ENCODE data around the gene C2CD4B. TPM values are rescaled to one million over a fixed set of nuclear protein-coding genes. Genes with fewer than 3 reads are reported as not detected.

The C2CD4B gene
- total RNA-seq, 1 experiment from 2014 or later = 0.13 TPM

DNA sequence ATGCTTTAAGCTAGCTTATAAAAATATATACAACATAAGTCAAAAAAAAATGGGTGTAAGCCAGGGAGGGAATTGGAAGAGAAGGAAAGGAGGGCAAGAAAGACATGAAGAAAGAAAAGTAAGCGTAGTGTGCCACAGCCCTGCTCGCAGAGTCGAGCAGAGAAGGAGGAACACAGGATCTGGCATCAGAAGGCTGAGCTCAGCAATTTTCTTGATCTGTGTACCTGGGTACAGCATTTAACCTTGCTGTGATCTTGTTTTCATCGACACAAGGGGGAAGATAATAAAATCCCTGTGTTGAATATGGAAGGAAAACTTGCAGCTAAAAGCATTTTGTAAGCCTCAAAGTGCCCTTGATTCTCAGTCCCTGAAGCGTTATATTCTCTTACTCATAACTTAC lies 23.7 kb upstream of the C2CD4B start:
- H3K79me1 ChIP-seq (ENCODE audit: insufficient read depth, low read depth, low read length, poor library complexity, severe bottlenecking) = no peaks in the 10 kb centered on the region
- no peak overlapping the region for H3K23ac ChIP-seq (ENCODE audit: insufficient read length, low read depth, low read length)
- no peak overlapping the region for H2BK15ac ChIP-seq (ENCODE audit: low read depth, low read length)
- no peaks in the 10 kb centered on the region for H4K20me1 ChIP-seq (ENCODE audit: control insufficient read depth, insufficient read depth, insufficient read length)
- no peak overlapping the region for H2BK5ac ChIP-seq (ENCODE audit: insufficient read length, low read length)
- WGBS (ENCODE audit: extremely low coverage, insufficient read length, low lambda C conversion rate) = no CpG with 5 or more reads among the region's 5 CpGs
- H2AK5ac ChIP-seq (ENCODE audit: insufficient read length, low read length) = no peak overlapping the region
- no peaks in the 10 kb centered on the region for H3K23me2 ChIP-seq (ENCODE audit: insufficient read length, low read depth, low read length, poor library complexity, severe bottlenecking)
- no peak overlapping the region for H3K4ac ChIP-seq (ENCODE audit: low read depth, low read length)
- no peak overlapping the region for H2BK12ac ChIP-seq (ENCODE audit: insufficient read length, low read depth, low read length)
- Mint-ChIP-seq H3K4me3 (no peak overlapping the region), H3K9me3 (peaks cover 0 to 5% of the 10 kb centered on the region in 2 experiments; a peak in 2 of 5 replicates), H3K4me1 (peaks cover 7 to 8% of the 10 kb centered on the region in 2 experiments), H3K36me3 (ENCODE audit: insufficient read depth in 1 of 3, low read depth in 3 of 3) (peaks cover 0 to 5% (median 2%) of the 10 kb centered on the region in 3 experiments; a peak in 2 of 7 replicates), H3K27me3 (ENCODE audit: low read depth) (peaks cover 9% of the 10 kb centered on the region), H3K27ac (no peak overlapping the region)
- no peak overlapping the region for H2BK120ac ChIP-seq (ENCODE audit: low read depth, low read length, poor library complexity, severe bottlenecking)
- DNase-seq = no peak
- H3K79me2 ChIP-seq (ENCODE audit: insufficient read depth, low read length) = no peaks in the 10 kb centered on the region
- H3K9me3 ChIP-seq (ENCODE audit: control insufficient read depth, low read depth, low read length) = no peaks in the 10 kb centered on the region
- no peak overlapping the region for H3K27ac ChIP-seq (ENCODE audit: insufficient read length, low read depth, low read length)
- H4K91ac ChIP-seq (ENCODE audit: insufficient read length, low read depth, low read length) = no peak overlapping the region
- no peak overlapping the region for H4K8ac ChIP-seq (replicated peaks; ENCODE audit: insufficient read length, low read depth, low read length)
- no peak overlapping the region for H4K5ac ChIP-seq (ENCODE audit: insufficient read length, low read depth, low read length)
- H3K9ac ChIP-seq (ENCODE audit: extremely low read depth, insufficient read length, low read length) = no peak overlapping the region
- no peaks in the 10 kb centered on the region for H3K4me1 ChIP-seq (ENCODE audit: insufficient read depth, low read length)
- H3K4me2 ChIP-seq (ENCODE audit: insufficient read depth, insufficient read length, low read length) = no peak overlapping the region
- H3K18ac ChIP-seq (ENCODE audit: insufficient read length, low read depth, low read length) = no peak overlapping the region
- no peak overlapping the region for H3T11ph ChIP-seq (ENCODE audit: low read length)
- TF ChIP-seq, protein P1, sequence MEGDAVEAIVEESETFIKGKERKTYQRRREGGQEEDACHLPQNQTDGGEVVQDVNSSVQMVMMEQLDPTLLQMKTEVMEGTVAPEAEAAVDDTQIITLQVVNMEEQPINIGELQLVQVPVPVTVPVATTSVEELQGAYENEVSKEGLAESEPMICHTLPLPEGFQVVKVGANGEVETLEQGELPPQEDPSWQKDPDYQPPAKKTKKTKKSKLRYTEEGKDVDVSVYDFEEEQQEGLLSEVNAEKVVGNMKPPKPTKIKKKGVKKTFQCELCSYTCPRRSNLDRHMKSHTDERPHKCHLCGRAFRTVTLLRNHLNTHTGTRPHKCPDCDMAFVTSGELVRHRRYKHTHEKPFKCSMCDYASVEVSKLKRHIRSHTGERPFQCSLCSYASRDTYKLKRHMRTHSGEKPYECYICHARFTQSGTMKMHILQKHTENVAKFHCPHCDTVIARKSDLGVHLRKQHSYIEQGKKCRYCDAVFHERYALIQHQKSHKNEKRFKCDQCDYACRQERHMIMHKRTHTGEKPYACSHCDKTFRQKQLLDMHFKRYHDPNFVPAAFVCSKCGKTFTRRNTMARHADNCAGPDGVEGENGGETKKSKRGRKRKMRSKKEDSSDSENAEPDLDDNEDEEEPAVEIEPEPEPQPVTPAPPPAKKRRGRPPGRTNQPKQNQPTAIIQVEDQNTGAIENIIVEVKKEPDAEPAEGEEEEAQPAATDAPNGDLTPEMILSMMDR (conservative IDR thresholded peaks at IDR 0.05) = no peak
- no peak overlapping the region for H2AFZ ChIP-seq (ENCODE audit: low read length)
- H3K56ac ChIP-seq (ENCODE audit: insufficient read length, low read depth, low read length) = no peak overlapping the region
- H3K14ac ChIP-seq (ENCODE audit: insufficient read depth, low read length) = no peak overlapping the region
- H2BK20ac ChIP-seq (ENCODE audit: low read depth, low read length, poor library complexity, severe bottlenecking) = no peak overlapping the region
- H3K27me3 ChIP-seq (ENCODE audit: insufficient read depth, low read length) = no peaks in the 10 kb centered on the region
